Spleen (tissue), 11 donors: ENCODE measurements around the gene PDE4B. TPM values are rescaled to one million over a fixed set of nuclear protein-coding genes. Genes with fewer than 3 reads are reported as not detected.

ENCODE experiments used
- DNase-seq: peaks from one replicate; pipeline ENCODE4 v3.0.0-alpha.2; 2020
- H3K27ac ChIP-seq, 8 donors: fragments of 200-600 bp; sonication (generic) in 7 of 8; 1 replicate in 4 of 8; 2 replicates in 4 of 8; pipeline versions ENCODE4 v1.5.0 to v1.8.0; 2016 to 2021; ENCODE audit warnings: inconsistent platforms in 4 of 8, mild to moderate bottlenecking in 4 of 8, moderate library complexity in 1 of 8
- H3K27me3 ChIP-seq, 7 donors: fragments of 200-600 bp; sonication (generic) in 6 of 7; replicated peaks in 1 of 7; 1 replicate in 4 of 7; 2 replicates in 3 of 7; pipeline versions ENCODE4 v1.5.0 to v1.8.0; 2016 to 2021; ENCODE audit warnings: inconsistent platforms in 3 of 7, mild to moderate bottlenecking in 1 of 7
- H3K36me3 ChIP-seq, 6 donors: fragments of 200-600 bp; sonication (generic) in 5 of 6; 1 replicate in 4 of 6; 2 replicates in 2 of 6; pipeline versions ENCODE4 v1.5.0 to v1.8.0; 2016 to 2021; ENCODE audit warnings: inconsistent platforms in 2 of 6
- H3K4me1 ChIP-seq, 6 donors: fragments of 200-600 bp; sonication (generic) in 5 of 6; 1 replicate in 3 of 6; 2 replicates in 3 of 6; pipeline versions ENCODE4 v1.5.0 to v1.8.0; 2016 to 2021; ENCODE audit warnings: inconsistent platforms in 3 of 6
- H3K4me3 ChIP-seq, 8 donors: fragments of 200-600 bp; sonication (generic) in 7 of 8; 1 replicate in 4 of 8; 2 replicates in 4 of 8; pipeline versions ENCODE4 v1.5.0 to v1.8.0; 2016 to 2021; ENCODE audit warnings: inconsistent platforms in 4 of 8, mild to moderate bottlenecking in 4 of 8, moderate library complexity in 2 of 8
- H3K9me3 ChIP-seq, 8 donors: fragments of 200-600 bp; sonication (generic) in 7 of 8; 1 replicate in 4 of 8; 2 replicates in 4 of 8; pipeline versions ENCODE4 v1.5.0 to v1.8.0; 2016 to 2021; ENCODE audit warnings: inconsistent platforms in 4 of 8
- POLR2A ChIP-seq, 3 donors: fragments of 450-650 bp; IDR thresholded peaks; one replicate each; pipeline ENCODE4 v1.5.1; 2017; ENCODE audit warnings: antibody characterized with exemption in 3 of 3, mild to moderate bottlenecking in 1 of 3
- POLR2AphosphoS5 ChIP-seq, 3 donors: sonication (generic); formaldehyde crosslinking; IDR thresholded peaks; one replicate each; pipeline ENCODE4 v1.5.1; 2017; ENCODE audit warnings: antibody characterized with exemption in 3 of 3
- WGBS, 5 donors: extraction: QIAGEN DNeasy Blood & Tissue Kit in 3 of 5; methylation state at CpG; one replicate each; pipeline versions ENCODE4 v1.1.5 to v1.1.7; 2013 to 2018; 5-methylcytosine and 5-hydroxymethylcytosine counted together
- intact Hi-C: fragments of 100-400 bp; cut with DNase I; formaldehyde crosslinking; loops from one replicate; pipeline ENCODE4 v1.15.0; 2023; ENCODE audit warnings: low total_unique reads
- polyA plus RNA-seq, 3 donors: library from polyadenylated mRNA; stranded (reverse); fragments of 200-250 nt; gene quantifications; one replicate each; pipeline ENCODE4 v1.2.1, GENCODE V29; 2013
- total RNA-seq, 7 donors: library from RNA; depleted of rRNA in 3 of 7; stranded (reverse); fragments of >200 nt in 3 of 7; fragmentation: NEBNext Ultra II Directional in 4 of 7; extraction: Animal tissue kit (Norgen Biotek cat#: 25700) in 4 of 7; gene quantifications; one replicate each; pipeline versions ENCODE4 v1.1.0 to v1.2.1, GENCODE V29; 2016 to 2021
- TF ChIP-seq, protein P1 (sequence below), 11 experiments: fragments of 200-600 bp in 7 of 11; fragments of 450-650 bp in 4 of 11; sonication (generic) in 4 of 11; IDR thresholded peaks in 8 of 11; conservative IDR thresholded peaks in 3 of 11; 1 replicate in 7 of 11; 2 replicates in 4 of 11; pipeline versions ENCODE4 v1.4.0 to v1.8.0; 2016 to 2021; ENCODE audit warnings: antibody characterized with exemption in 11 of 11, inconsistent platforms in 4 of 11, mild to moderate bottlenecking in 1 of 11
- donor health status: healthy with polysubstance abuse.
- donor health status: DM: no; HTN: no; CAD: no; lungs with moderate emphysema.
- donor health status: DM: no; HTN: no; CAD: no.
- donor health status: Bipolar disorder and iron deficiency.
- donor health status: healthy.
- donor health status: DM: no; HTN: no; CAD: no.
- donor health status: DM: yes; HTN: yes; CAD: no.

PDE4B gene
- total and polyA plus RNA-seq, 10 donors = 12.6 to 88.2 (median 51.9) TPM

GRCh38 chr1:65757531-65757930 is 35.2 kb upstream of the PDE4B start:
- Histone ChIP-seq H3K9me3 (no peaks in the 10 kb centered on the region), H3K4me1 (no peaks in the 10 kb centered on the region), H3K4me3 (no peak overlapping the region), H3K27ac (no peak overlapping the region), H3K36me3 (no peaks in the 10 kb centered on the region), H3K27me3 (no peaks in the 10 kb centered on the region)
- TF ChIP-seq, protein P1, sequence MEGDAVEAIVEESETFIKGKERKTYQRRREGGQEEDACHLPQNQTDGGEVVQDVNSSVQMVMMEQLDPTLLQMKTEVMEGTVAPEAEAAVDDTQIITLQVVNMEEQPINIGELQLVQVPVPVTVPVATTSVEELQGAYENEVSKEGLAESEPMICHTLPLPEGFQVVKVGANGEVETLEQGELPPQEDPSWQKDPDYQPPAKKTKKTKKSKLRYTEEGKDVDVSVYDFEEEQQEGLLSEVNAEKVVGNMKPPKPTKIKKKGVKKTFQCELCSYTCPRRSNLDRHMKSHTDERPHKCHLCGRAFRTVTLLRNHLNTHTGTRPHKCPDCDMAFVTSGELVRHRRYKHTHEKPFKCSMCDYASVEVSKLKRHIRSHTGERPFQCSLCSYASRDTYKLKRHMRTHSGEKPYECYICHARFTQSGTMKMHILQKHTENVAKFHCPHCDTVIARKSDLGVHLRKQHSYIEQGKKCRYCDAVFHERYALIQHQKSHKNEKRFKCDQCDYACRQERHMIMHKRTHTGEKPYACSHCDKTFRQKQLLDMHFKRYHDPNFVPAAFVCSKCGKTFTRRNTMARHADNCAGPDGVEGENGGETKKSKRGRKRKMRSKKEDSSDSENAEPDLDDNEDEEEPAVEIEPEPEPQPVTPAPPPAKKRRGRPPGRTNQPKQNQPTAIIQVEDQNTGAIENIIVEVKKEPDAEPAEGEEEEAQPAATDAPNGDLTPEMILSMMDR (IDR thresholded peaks at IDR 0.05 in 8 of 11, conservative IDR thresholded peaks at IDR 0.05 in 3 of 11) = no peak
- no peak for TF ChIP-seq POLR2A (IDR thresholded peaks at IDR 0.05)
- TF ChIP-seq POLR2AphosphoS5 (IDR thresholded peaks at IDR 0.05) = no peak
- WGBS, 5 donors = 85 to 100% (median 93%) methylated on average over 1 of the region's 1 CpG
- intact Hi-C loops = no loop called here
- DNase-seq = no peak

- Histone ChIP-seq H3K4me3 (no peak overlapping the region), H3K27ac (no peak overlapping the region), H3K36me3 (no peaks in the 10 kb centered on the region), H3K4me1 (no peaks in the 10 kb centered on the region), H3K9me3 (no peaks in the 10 kb centered on the region), H3K27me3 (no peaks in the 10 kb centered on the region)
- intact Hi-C loops = no loop called here
- no peak for DNase-seq
- TF ChIP-seq POLR2AphosphoS5 (IDR thresholded peaks at IDR 0.05) (no peak), POLR2A (IDR thresholded peaks at IDR 0.05) (no peak)
- TF ChIP-seq, protein P1 (IDR thresholded peaks at IDR 0.05 in 8 of 11, conservative IDR thresholded peaks at IDR 0.05 in 3 of 11) = no peak
These were observed 34.6 kb upstream of the PDE4B start for GRCh38 chr1:65758128-65758527.

- H3K27me3 ChIP-seq = no peaks in the 10 kb centered on the region
- H3K27ac ChIP-seq = no peak overlapping the region
- no peak for TF ChIP-seq POLR2AphosphoS5 (IDR thresholded peaks at IDR 0.05)
- TF ChIP-seq, protein P1 (IDR thresholded peaks at IDR 0.05 in 8 of 11, conservative IDR thresholded peaks at IDR 0.05 in 3 of 11) = no peak
- TF ChIP-seq POLR2A (IDR thresholded peaks at IDR 0.05) = no peak
- no peak for DNase-seq
- no peaks in the 10 kb centered on the region for H3K36me3 ChIP-seq
- WGBS, 5 donors = 73 to 89% (median 81%) methylated on average over 1 of the region's 1 CpG
- H3K4me1 ChIP-seq = no peaks in the 10 kb centered on the region
- intact Hi-C loops = no loop called here
- H3K9me3 ChIP-seq = no peaks in the 10 kb centered on the region
- no peak overlapping the region for H3K4me3 ChIP-seq
These were observed 33.2 kb upstream of the PDE4B start for GRCh38 chr1:65759516-65759915.

DNA sequence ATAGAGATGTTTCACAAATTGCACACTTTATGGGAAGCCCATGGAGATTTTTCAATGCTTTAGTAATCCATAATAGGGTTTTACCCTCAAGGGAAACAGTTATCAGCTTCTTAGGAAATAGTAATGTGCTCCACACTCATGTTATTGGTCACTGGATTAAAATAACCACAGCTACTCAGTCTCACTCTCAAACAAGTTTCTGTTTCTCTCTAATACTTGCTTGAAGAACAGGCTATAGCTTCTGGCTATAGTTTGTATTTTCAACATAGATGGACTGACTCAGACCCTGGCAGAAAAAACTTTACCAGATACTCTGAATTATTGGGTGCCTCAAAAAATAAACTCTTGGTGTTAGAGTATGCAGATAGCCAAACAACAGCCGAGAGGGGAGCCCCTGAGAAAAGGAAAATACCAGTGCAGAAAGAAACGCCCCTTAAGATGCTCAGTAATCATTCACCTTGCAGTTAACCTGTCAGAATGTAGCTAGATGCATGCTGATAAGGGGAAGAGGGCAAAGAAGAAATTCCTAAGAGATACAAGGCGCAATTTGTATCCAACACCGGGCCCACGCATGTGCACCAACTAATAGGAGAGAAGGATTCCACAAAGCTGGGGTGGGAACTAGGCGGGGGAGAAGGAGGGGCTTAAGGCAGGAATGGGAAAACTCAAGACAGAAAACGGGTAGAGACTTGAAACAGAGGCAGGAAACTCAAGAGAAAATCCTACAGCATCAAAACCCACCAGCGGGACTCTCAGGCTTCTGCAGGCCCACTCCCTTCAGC is 30.4 kb upstream of the PDE4B start:
- no peak for TF ChIP-seq POLR2A (IDR thresholded peaks at IDR 0.05)
- TF ChIP-seq POLR2AphosphoS5 (IDR thresholded peaks at IDR 0.05) = no peak
- TF ChIP-seq, protein P1 (IDR thresholded peaks at IDR 0.05 in 8 of 11, conservative IDR thresholded peaks at IDR 0.05 in 3 of 11) = no peak
- no peaks in the 10 kb centered on the region for H3K36me3 ChIP-seq
- H3K4me3 ChIP-seq = no peak overlapping the region
- H3K27ac ChIP-seq = no peak overlapping the region
- no peak for DNase-seq
- 67 to 83% (median 81%) methylated on average over 8 of the region's 8 CpGs for WGBS, 5 donors
- no peaks in the 10 kb centered on the region for H3K27me3 ChIP-seq
- intact Hi-C loops = no loop called here
- H3K9me3 ChIP-seq = peaks cover 0 to 8% (median 0%) of the 10 kb centered on the region in 8 donors
- H3K4me1 ChIP-seq = no peaks in the 10 kb centered on the region
